DOHH2 (cell line): ENCODE measurements around the gene LRRC7.

Experiments
- H3F3A ChIP-seq: fragments of 200-600 bp; sonication (generic), shearing (Covaris generic); 2 replicates; pipeline ENCODE4 v1.6.0; 2016; ENCODE audit warnings: antibody characterized with exemption, mild to moderate bottlenecking; ENCODE audit not compliant: control insufficient read depth, insufficient read depth
- H3K27ac ChIP-seq: fragments of 200-600 bp; sonication (generic); 2 replicates; pipeline ENCODE4 v1.5.1; 2014; ENCODE audit warnings: low read depth, mild to moderate bottlenecking, low read length, moderate library complexity
- H3K27me3 ChIP-seq: fragments of 200-600 bp; sonication (generic); 2 replicates; pipeline ENCODE4 v1.6.1; 2014; ENCODE audit warnings: mild to moderate bottlenecking, low read length, mixed read lengths; ENCODE audit not compliant: control insufficient read depth
- H3K36me3 ChIP-seq: fragments of 200-600 bp; sonication (generic); 2 replicates; pipeline ENCODE4 v1.6.1; 2014; ENCODE audit warnings: mild to moderate bottlenecking, low read length, moderate library complexity, mixed read lengths; ENCODE audit not compliant: control insufficient read depth
- H3K4me1 ChIP-seq: fragments of 200-600 bp; sonication (generic); 2 replicates; pipeline ENCODE4 v1.6.1; 2014; ENCODE audit warnings: mild to moderate bottlenecking, low read length, mixed read lengths; ENCODE audit not compliant: control insufficient read depth
- H3K4me2 ChIP-seq: fragments of 200-600 bp; sonication (generic); 2 replicates; pipeline ENCODE4 v1.6.0; 2014; ENCODE audit warnings: mild to moderate bottlenecking, low read length, moderate library complexity
- H3K4me3 ChIP-seq: fragments of 200-600 bp; sonication (generic); 2 replicates; pipeline ENCODE4 v1.5.1; 2014; ENCODE audit warnings: mild to moderate bottlenecking, low read length, mixed read lengths
- H3K79me2 ChIP-seq: fragments of 200-600 bp; sonication (generic); 2 replicates; pipeline ENCODE4 v1.6.1; 2014; ENCODE audit warnings: mild to moderate bottlenecking, low read length, mixed read lengths; ENCODE audit not compliant: control insufficient read depth
- H3K9me2 ChIP-seq: fragments of 200-600 bp; sonication (generic); replicated peaks from 2 replicates; pipeline ENCODE4 v1.6.1; 2014; ENCODE audit warnings: mild to moderate bottlenecking, low read length, mixed read lengths; ENCODE audit not compliant: control insufficient read depth
- H3K9me3 ChIP-seq: fragments of 200-600 bp; sonication (generic); 2 replicates; pipeline ENCODE4 v1.6.1; 2014; ENCODE audit warnings: antibody characterized with exemption, low read length, mixed read lengths; ENCODE audit not compliant: control insufficient read depth, insufficient read depth
- H4K20me1 ChIP-seq: fragments of 200-600 bp; sonication (generic); 2 replicates; pipeline ENCODE4 v1.6.0; 2014; ENCODE audit warnings: low read depth, mild to moderate bottlenecking, antibody characterized with exemption, low read length, moderate library complexity; ENCODE audit not compliant: control insufficient read depth, insufficient read depth
- CTCF ChIP-seq: fragments of 200-600 bp; sonication (generic); IDR thresholded peaks from one replicate; pipeline ENCODE4 v1.5.1; 2014; ENCODE audit warnings: antibody characterized with exemption, mild to moderate bottlenecking, low read depth, low read length; ENCODE audit not compliant: poor library complexity, severe bottlenecking
- EZH2phosphoT487 ChIP-seq: fragments of 200-600 bp; sonication (generic); IDR thresholded peaks from 2 replicates; pipeline ENCODE4 v1.6.1; 2017; ENCODE audit warnings: borderline replicate concordance, mild to moderate bottlenecking, antibody characterized with exemption, low read length, moderate library complexity, mixed read lengths

The LRRC7 gene

DNA sequence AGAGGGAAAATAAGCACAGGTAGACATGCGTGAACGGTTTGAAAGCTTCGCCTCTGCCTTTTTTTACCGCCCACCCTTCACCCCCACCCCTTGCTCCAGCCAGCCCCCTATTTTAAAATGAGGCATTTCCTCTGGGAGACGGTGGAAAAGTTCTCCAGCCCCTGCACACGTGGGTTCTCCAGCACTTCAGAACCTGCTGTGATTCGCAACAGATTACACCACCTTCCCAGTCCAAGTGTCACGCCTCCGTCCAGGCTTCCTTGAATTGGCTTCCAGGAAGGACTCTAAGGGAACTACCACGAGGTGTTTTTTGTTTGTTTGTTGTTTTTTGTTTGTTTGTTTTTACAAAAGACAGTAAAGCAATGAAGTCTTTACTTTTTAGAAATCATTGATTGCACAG is 2.6 kb downstream of the LRRC7 start:
- TF ChIP-seq EZH2phosphoT487: no peak
- TF ChIP-seq CTCF: no peak
- H3K27me3 ChIP-seq: peaks cover 5% of the 10 kb centered on the region; the same call in 1 of the 2 replicates
- no peak overlapping the region for H3K4me3 ChIP-seq

GRCh38 chr1:69572921-69573320 is 5.2 kb downstream of the LRRC7 start:
- Histone ChIP-seq H3K27ac (no peak overlapping the region), H3K36me3 (no peaks in the 10 kb centered on the region), H3K27me3 (peaks cover under 1% of the 10 kb centered on the region; the same call in 1 of the 2 replicates), H3K79me2 (no peaks in the 10 kb centered on the region), H3K4me2 (no peak overlapping the region), H3K9me2 (no peaks in the 10 kb centered on the region), H4K20me1 (no peaks in the 10 kb centered on the region), H3F3A (no peaks in the 10 kb centered on the region), H3K4me3 (no peak overlapping the region), H3K4me1 (no peaks in the 10 kb centered on the region), H3K9me3 (no peaks in the 10 kb centered on the region)
- TF ChIP-seq EZH2phosphoT487 (no peak), CTCF (no peak)

More for the DNA sequence above, 2.6 kb downstream of the LRRC7 start:
- Histone ChIP-seq H3K9me3 (no peaks in the 10 kb centered on the region; the same call in 1 of the 2 replicates), H3K4me1 (no peaks in the 10 kb centered on the region), H3K79me2 (no peaks in the 10 kb centered on the region), H3K4me2 (no peak overlapping the region), H3K36me3 (no peaks in the 10 kb centered on the region), H3K9me2 (no peaks in the 10 kb centered on the region), H3F3A (no peaks in the 10 kb centered on the region), H4K20me1 (no peaks in the 10 kb centered on the region), H3K27ac (no peak overlapping the region)

DNA sequence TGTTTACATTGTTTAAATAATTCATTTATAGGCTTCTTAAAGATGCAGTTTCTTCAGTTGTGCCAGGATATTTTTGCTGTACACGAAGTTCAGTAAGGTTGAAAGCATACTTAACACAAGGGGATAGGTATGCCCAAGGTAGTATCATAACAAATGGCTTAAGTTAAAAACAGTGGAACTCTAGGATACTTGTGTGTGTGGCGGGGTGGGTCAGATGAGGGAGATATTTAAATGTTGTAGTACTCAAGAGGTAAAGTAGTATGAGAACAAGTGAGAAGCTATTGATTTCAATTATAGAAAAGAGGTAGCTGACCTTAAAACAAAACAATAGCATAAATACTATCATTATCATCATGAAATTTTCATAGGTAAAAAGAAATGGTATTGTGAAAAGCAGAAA is 6.2 kb downstream of the LRRC7 start:
- Histone ChIP-seq H3K4me2 (no peak overlapping the region), H3K9me2 (no peaks in the 10 kb centered on the region), H3K9me3 (no peaks in the 10 kb centered on the region), H3K79me2 (no peaks in the 10 kb centered on the region), H3K36me3 (no peaks in the 10 kb centered on the region), H4K20me1 (no peaks in the 10 kb centered on the region), H3K4me3 (no peak overlapping the region), H3K27me3 (no peaks in the 10 kb centered on the region), H3K4me1 (no peaks in the 10 kb centered on the region), H3K27ac (no peak overlapping the region), H3F3A (no peaks in the 10 kb centered on the region)
- TF ChIP-seq CTCF (no peak), EZH2phosphoT487 (no peak)

- no peaks in the 10 kb centered on the region for H3K79me2 ChIP-seq
- H3K36me3 ChIP-seq: no peaks in the 10 kb centered on the region
- no peak overlapping the region for H3K27ac ChIP-seq
- H3F3A ChIP-seq: no peaks in the 10 kb centered on the region
- no peak overlapping the region for H3K4me3 ChIP-seq
- no peak overlapping the region for H3K4me2 ChIP-seq
- no peaks in the 10 kb centered on the region for H4K20me1 ChIP-seq
- no peaks in the 10 kb centered on the region for H3K9me3 ChIP-seq
- H3K4me1 ChIP-seq: peaks cover 10% of the 10 kb centered on the region
- no peaks in the 10 kb centered on the region for H3K9me2 ChIP-seq
- no peaks in the 10 kb centered on the region for H3K27me3 ChIP-seq
- TF ChIP-seq CTCF: no peak
- TF ChIP-seq EZH2phosphoT487: no peak
Observed at GRCh38 chr1:69585666-69586065, 17.9 kb downstream of the LRRC7 start.
